Skeletal muscle cell (primary cell): ENCODE measurements around the gene CNN3.
A peak's percentile ranks its signal among the peaks of the same experiment; 100 is the strongest.
"Not testable (repeated sequence)": the region's sequence is repeated elsewhere in the genome, so short reads cannot be mapped to it uniquely, and the experiment has no call there.

Experiments used
- DNase-seq: peaks from one replicate; pipeline ENCODE4 v3.0.0-alpha.2; 2010; ENCODE audit warnings: low read depth
- H3K4me3 ChIP-seq: 2 replicates; pipeline ENCODE4 v1.5.1; 2011; ENCODE audit warnings: low read depth, mild to moderate bottlenecking, control low read depth, low read length, moderate library complexity

CNN3 gene

GRCh38 chr1:94951509-94952208, 24.7 kb upstream of the CNN3 start:
- DNase-seq: no peak
- H3K4me3 ChIP-seq: no peak overlapping the region

- H3K4me3 ChIP-seq: no peak overlapping the region
- DNase-seq: no peak
These were observed 24.1 kb upstream of the CNN3 start for GRCh38 chr1:94951046-94951445.

- no peak for DNase-seq
- H3K4me3 ChIP-seq: no peak overlapping the region
These were observed 23.1 kb upstream of the CNN3 start for GRCh38 chr1:94949681-94950661.

GRCh38 chr1:94947437-94947836, 20.5 kb upstream of the CNN3 start:
- no peak overlapping the region for H3K4me3 ChIP-seq
- no peak for DNase-seq

GRCh38 chr1:94946886-94947285, 20.0 kb upstream of the CNN3 start:
- H3K4me3 ChIP-seq: no peak overlapping the region
- DNase-seq: no peak

GRCh38 chr1:94942171-94943128, 15.5 kb upstream of the CNN3 start:
- H3K4me3 ChIP-seq: no peak overlapping the region
- DNase-seq: no peak

GRCh38 chr1:94941480-94941879, 14.6 kb upstream of the CNN3 start:
- not testable (repeated sequence) for H3K4me3 ChIP-seq, DNase-seq

- no peak overlapping the region for H3K4me3 ChIP-seq
- DNase-seq: no peak
These were observed 13.8 kb upstream of the CNN3 start for GRCh38 chr1:94940738-94941137.

GRCh38 chr1:94937820-94938219, 10.9 kb upstream of the CNN3 start:
- no peak for DNase-seq
- H3K4me3 ChIP-seq: no peak overlapping the region

- no peak overlapping the region for H3K4me3 ChIP-seq
- DNase-seq: no peak
These were observed 10.1 kb upstream of the CNN3 start for GRCh38 chr1:94936861-94937620.

- no peak for DNase-seq
These were observed 8.6 kb upstream of the CNN3 start for GRCh38 chr1:94935476-94935875.

GRCh38 chr1:94935034-94935433, 8.1 kb upstream of the CNN3 start:
- DNase-seq: no peak
- no peak overlapping the region for H3K4me3 ChIP-seq

More at GRCh38 chr1:94935476-94935875, 8.6 kb upstream of the CNN3 start:
- no peak overlapping the region for H3K4me3 ChIP-seq

GRCh38 chr1:94934551-94934950, 7.6 kb upstream of the CNN3 start:
- DNase-seq: no peak
- H3K4me3 ChIP-seq: no peak overlapping the region

- no peak overlapping the region for H3K4me3 ChIP-seq
- DNase-seq: no peak
These were observed 4.4 kb upstream of the CNN3 start for GRCh38 chr1:94931254-94931841.

- peak overlapping the region; percentile 20 for H3K4me3 ChIP-seq
- no peak for DNase-seq
These were observed 2.7 kb upstream of the CNN3 start for GRCh38 chr1:94929351-94930217.

GRCh38 chr1:94928293-94928939, 1.5 kb upstream of the CNN3 start:
- DNase-seq: no peak
- H3K4me3 ChIP-seq: peak overlapping the region; percentile 91
